ENCODE data around the gene ZCCHC24.
A peak's percentile ranks its signal among the peaks of the same experiment; 100 is the strongest.

ZCCHC24 gene

GRCh38 chr10:79445977-79446757 is 743 bp upstream of the ZCCHC24 start:
- peak; percentile 45 for DNase-seq

GRCh38 chr10:79444199-79445119 is 965 bp downstream of the ZCCHC24 start:
- DNase-seq, result peak; percentile 68

GRCh38 chr10:79443338-79444198 is 1.9 kb downstream of the ZCCHC24 start:
- no peak for DNase-seq

- peak; percentile 45 for DNase-seq
Observed at GRCh38 chr10:79442171-79443040, 3.0 kb downstream of the ZCCHC24 start.

- no peak for DNase-seq
Observed at GRCh38 chr10:79441433-79441832, 4.0 kb downstream of the ZCCHC24 start.

GRCh38 chr10:79440281-79440680 is 5.1 kb downstream of the ZCCHC24 start:
- DNase-seq, result no peak

GRCh38 chr10:79438699-79439085 is 6.7 kb downstream of the ZCCHC24 start:
- DNase-seq, result no peak

- DNase-seq, result no peak
Observed at GRCh38 chr10:79438021-79438698, 7.3 kb downstream of the ZCCHC24 start.

GRCh38 chr10:79437111-79437814 is 8.2 kb downstream of the ZCCHC24 start:
- no peak for DNase-seq

GRCh38 chr10:79436850-79437103 is 8.6 kb downstream of the ZCCHC24 start:
- no peak for DNase-seq

- no peak for DNase-seq
Observed at GRCh38 chr10:79436066-79436849, 9.2 kb downstream of the ZCCHC24 start.

GRCh38 chr10:79435271-79436065 is 10.0 kb downstream of the ZCCHC24 start:
- no peak for DNase-seq

- no peak for DNase-seq
Observed at GRCh38 chr10:79434821-79435251, 10.6 kb downstream of the ZCCHC24 start.

- DNase-seq, result no peak
Observed at GRCh38 chr10:79434223-79434687, 11.2 kb downstream of the ZCCHC24 start.

- DNase-seq, result no peak
Observed at GRCh38 chr10:79433324-79434222, 11.9 kb downstream of the ZCCHC24 start.

GRCh38 chr10:79431891-79432831 is 13.3 kb downstream of the ZCCHC24 start:
- DNase-seq, result no peak

GRCh38 chr10:79431428-79431827 is 14.0 kb downstream of the ZCCHC24 start:
- DNase-seq, result no peak
